Gastroesophageal sphincter (tissue), 4 donors: ENCODE measurements around the gene GPR35. TPM values are rescaled to one million over a fixed set of nuclear protein-coding genes. Genes with fewer than 3 reads are reported as not detected.

Experiments
- ATAC-seq: fragments of 150-250 bp; one replicate; pipeline ENCODE4 v1.9.1; 2016; ENCODE audit warnings: mild to moderate bottlenecking, moderate library complexity
- H3K27ac ChIP-seq, 4 donors: fragments of 200-600 bp; sonication (generic) in 3 of 4; 1 replicate in 3 of 4; 2 replicates in 1 of 4; pipeline ENCODE4 v1.5.1; 2016 to 2019
- H3K27me3 ChIP-seq: fragments of 200-600 bp; sonication (generic); one replicate; pipeline ENCODE4 v1.5.1; 2019
- H3K36me3 ChIP-seq, 2 donors: fragments of 200-600 bp; sonication (generic); one replicate each; pipeline ENCODE4 v1.5.1; 2019; ENCODE audit warnings: control low read depth in 1 of 2
- H3K4me1 ChIP-seq, 3 donors: fragments of 200-600 bp; sonication (generic); 1 replicate in 2 of 3; 2 replicates in 1 of 3; pipeline ENCODE4 v1.5.1; 2016 to 2019; ENCODE audit warnings: control low read depth in 2 of 3
- H3K4me3 ChIP-seq, 2 donors: fragments of 200-600 bp; sonication (generic); one replicate each; pipeline ENCODE4 v1.5.1; 2019; ENCODE audit warnings: mild to moderate bottlenecking in 1 of 2, moderate library complexity in 1 of 2
- H3K9me3 ChIP-seq, 3 donors: fragments of 200-600 bp; sonication (generic); one replicate each; pipeline ENCODE4 v1.5.1; 2017 to 2019; ENCODE audit warnings: control low read depth in 2 of 3
- CTCF ChIP-seq, 4 experiments: fragments of 200-600 bp in 2 of 4; fragments of 450-650 bp in 2 of 4; sonication (generic) in 1 of 4; IDR thresholded peaks; one replicate each; pipeline ENCODE4 v1.5.1; 2017 to 2019; ENCODE audit warnings: antibody characterized with exemption in 4 of 4, mild to moderate bottlenecking in 2 of 4, moderate library complexity in 2 of 4
- EP300 ChIP-seq: sonication (generic); formaldehyde crosslinking; IDR thresholded peaks from one replicate; pipeline ENCODE4 v1.6.1; 2017; ENCODE audit warnings: antibody characterized with exemption, mild to moderate bottlenecking
- POLR2A ChIP-seq, 2 donors: fragments of 450-650 bp; IDR thresholded peaks; one replicate each; pipeline ENCODE4 v1.6.1; 2017; ENCODE audit warnings: antibody characterized with exemption in 2 of 2, mild to moderate bottlenecking in 2 of 2, moderate library complexity in 1 of 2
- POLR2AphosphoS5 ChIP-seq: sonication (generic); formaldehyde crosslinking; IDR thresholded peaks from one replicate; pipeline ENCODE4 v1.6.1; 2017; ENCODE audit warnings: antibody characterized with exemption
- WGBS, 2 donors: methylation state at CpG; one replicate each; pipeline ENCODE4 v1.1.5; 2018; ENCODE audit warnings: low coverage in 1 of 2; 5-methylcytosine and 5-hydroxymethylcytosine counted together
- total RNA-seq, 4 donors: library from RNA; depleted of rRNA; stranded (reverse); fragments of >200 nt; gene quantifications; one replicate each; pipeline ENCODE4 v1.1.0, GENCODE V29; 2016

GPR35 gene
- total RNA-seq, 4 donors from 2014 or later, result 0.93 to 2.3 (median 1.9) TPM

- no peak overlapping the region for H3K27ac ChIP-seq
- no peaks in the 10 kb centered on the region for H3K4me1 ChIP-seq
- peaks cover 96% of the 10 kb centered on the region for H3K27me3 ChIP-seq
- no peaks in the 10 kb centered on the region for H3K9me3 ChIP-seq
- WGBS, 2 donors, result no CpG with 5 or more reads among the region's 30 CpGs
- no peak for ATAC-seq
- H3K4me3 ChIP-seq, result no peak overlapping the region
- TF ChIP-seq CTCF (IDR thresholded peaks at IDR 0.05) (no peak), POLR2A (IDR thresholded peaks at IDR 0.05) (no peak), POLR2AphosphoS5 (no peak), EP300 (no peak)
- no peaks in the 10 kb centered on the region for H3K36me3 ChIP-seq
Observed at GRCh38 chr2:240646900-240647502, 21.7 kb downstream of the GPR35 start.

GRCh38 chr2:240647503-240648154, 22.3 kb downstream of the GPR35 start:
- ATAC-seq, result no peak
- WGBS, 2 donors, result 47 to 60% methylated on average over 3 to 10 of the region's 22 CpGs
- no peaks in the 10 kb centered on the region for H3K36me3 ChIP-seq
- H3K4me3 ChIP-seq, result no peak overlapping the region
- no peaks in the 10 kb centered on the region for H3K4me1 ChIP-seq
- no peak overlapping the region for H3K27ac ChIP-seq
- no peaks in the 10 kb centered on the region for H3K9me3 ChIP-seq
- H3K27me3 ChIP-seq, result peaks cover 96% of the 10 kb centered on the region
- TF ChIP-seq CTCF (IDR thresholded peaks at IDR 0.05), result no peak
- no peak for TF ChIP-seq EP300
- no peak for TF ChIP-seq POLR2A (IDR thresholded peaks at IDR 0.05)
- no peak for TF ChIP-seq POLR2AphosphoS5

GRCh38 chr2:240648155-240648649, 22.9 kb downstream of the GPR35 start:
- ATAC-seq, result no peak
- TF ChIP-seq POLR2A (IDR thresholded peaks at IDR 0.05) (no peak), POLR2AphosphoS5 (no peak), EP300 (no peak), CTCF (IDR thresholded peaks at IDR 0.05) (no peak)
- Histone ChIP-seq H3K4me3 (no peak overlapping the region), H3K4me1 (no peaks in the 10 kb centered on the region), H3K27ac (no peak overlapping the region), H3K27me3 (peaks cover 96% of the 10 kb centered on the region), H3K36me3 (no peaks in the 10 kb centered on the region), H3K9me3 (no peaks in the 10 kb centered on the region)
- WGBS, 2 donors, result 100% methylated on average over 4 of the region's 6 CpGs; no CpG with 5 or more reads in 1 of the 2 donors

GRCh38 chr2:240648650-240649275, 23.5 kb downstream of the GPR35 start:
- no peaks in the 10 kb centered on the region for H3K9me3 ChIP-seq
- H3K4me1 ChIP-seq, result no peaks in the 10 kb centered on the region
- no peaks in the 10 kb centered on the region for H3K36me3 ChIP-seq
- H3K27ac ChIP-seq, result no peak overlapping the region
- TF ChIP-seq POLR2A (IDR thresholded peaks at IDR 0.05) (no peak), EP300 (no peak), CTCF (IDR thresholded peaks at IDR 0.05) (no peak), POLR2AphosphoS5 (no peak)
- H3K27me3 ChIP-seq, result peaks cover 95% of the 10 kb centered on the region
- 50% methylated on average over 2 of the region's 19 CpGs; no CpG with 5 or more reads in 1 of the 2 donors for WGBS, 2 donors
- no peak overlapping the region for H3K4me3 ChIP-seq
- ATAC-seq, result no peak
